Thyroid gland (tissue), 4 donors: ENCODE measurements around the gene GCH1.

ENCODE experiments used
- CTCF ChIP-seq, 6 experiments: fragments of 200-600 bp in 3 of 6; fragments of 450-650 bp in 3 of 6; sonication (generic) in 3 of 6; IDR thresholded peaks; one replicate each; pipeline ENCODE4 v1.5.1; 2016 to 2019; ENCODE audit warnings: antibody characterized with exemption in 6 of 6, mild to moderate bottlenecking in 2 of 6, inconsistent platforms in 1 of 6, moderate library complexity in 1 of 6
- POLR2A ChIP-seq, 2 donors: fragments of 450-650 bp; IDR thresholded peaks; one replicate each; pipeline ENCODE4 v1.6.1; 2017; ENCODE audit warnings: antibody characterized with exemption in 2 of 2, mild to moderate bottlenecking in 2 of 2, moderate library complexity in 1 of 2

GRCh38 chr14:54946500-54946899 is 43.9 kb upstream of the GCH1 start:
- TF ChIP-seq POLR2A (IDR thresholded peaks at IDR 0.05): no peak
- TF ChIP-seq CTCF (IDR thresholded peaks at IDR 0.05): no peak
